Right atrium auricular region (tissue), 2 donors: ENCODE measurements around the gene CCR5. TPM values are rescaled to one million over a fixed set of nuclear protein-coding genes. Genes with fewer than 3 reads are reported as not detected.
"Not testable (repeated sequence)": the region's sequence is repeated elsewhere in the genome, so short reads cannot be mapped to it uniquely, and the experiment has no call there.

Experiments used
- DNase-seq: peaks from one replicate; pipeline ENCODE4 v3.0.0-alpha.2; 2019; ENCODE audit warnings: low spot score
- H3K27ac ChIP-seq, 2 donors: fragments of 200-600 bp; sonication (generic); 1 replicate in 1 of 2; 2 replicates in 1 of 2; pipeline ENCODE4 v1.5.1; 2016 to 2019
- H3K27me3 ChIP-seq, 2 donors: fragments of 200-600 bp; sonication (generic); one replicate each; pipeline versions ENCODE4 v1.5.1 to v1.6.0; 2017 to 2019
- H3K36me3 ChIP-seq: fragments of 200-600 bp; sonication (generic); one replicate; pipeline ENCODE4 v1.5.1; 2016
- H3K4me1 ChIP-seq, 2 donors: fragments of 200-600 bp; sonication (generic); one replicate each; pipeline versions ENCODE4 v1.5.1 to v1.6.0; 2017 to 2019
- H3K4me3 ChIP-seq, 2 donors: fragments of 200-600 bp; sonication (generic); 1 replicate in 1 of 2; 2 replicates in 1 of 2; pipeline ENCODE4 v1.5.1; 2017 to 2019; ENCODE audit warnings: mild to moderate bottlenecking in 1 of 2, moderate library complexity in 1 of 2
- H3K9me3 ChIP-seq, 2 donors: fragments of 200-600 bp; sonication (generic); one replicate each; pipeline ENCODE4 v1.5.1; 2019
- CTCF ChIP-seq, 2 donors: fragments of 200-600 bp; sonication (generic); IDR thresholded peaks; one replicate each; pipeline ENCODE4 v1.5.1; 2019; ENCODE audit warnings: antibody characterized with exemption in 2 of 2
- total RNA-seq, 2 donors: library from RNA; depleted of rRNA; stranded (reverse); fragments of >200 nt; gene quantifications; one replicate each; pipeline ENCODE4 v1.1.0, GENCODE V29; 2016

Gene CCR5
- total RNA-seq = 1 to 10 TPM in 1 of 2 donors, not detected in 1; 1.1 TPM

- Histone ChIP-seq H3K36me3 (no peaks in the 10 kb centered on the region), H3K4me3 (no peak within 1 kb of the TSS), H3K4me1 (no peaks in the 10 kb centered on the region), H3K9me3 (no peaks in the 10 kb centered on the region), H3K27ac (no peak within 1 kb of the TSS), H3K27me3 (no peaks in the 10 kb centered on the region)
- no peak for TF ChIP-seq CTCF (IDR thresholded peaks at IDR 0.05)
- no peak for DNase-seq
Measured at GRCh38 chr3:46370839-46371518, at the start of gene CCR5. Gene CCR5 (plus strand): TSS chr3:46370946. CDS start chr3:46372903, 1,957 bp downstream.

- Histone ChIP-seq H3K4me1 (no peaks in the 10 kb centered on the region), H3K27ac (no peak overlapping the region)
- no peak for TF ChIP-seq CTCF (IDR thresholded peaks at IDR 0.05)
Measured at GRCh38 chr3:46321461-46322104, 49.2 kb upstream of the CCR5 start.

GRCh38 chr3:46324036-46324435, 46.7 kb upstream of the CCR5 start:
- Histone ChIP-seq H3K4me3 (no peak overlapping the region), H3K9me3 (no peaks in the 10 kb centered on the region), H3K27ac (no peak overlapping the region), H3K4me1 (no peaks in the 10 kb centered on the region), H3K36me3 (no peaks in the 10 kb centered on the region), H3K27me3 (no peaks in the 10 kb centered on the region)
- no peak for TF ChIP-seq CTCF (IDR thresholded peaks at IDR 0.05)
- no peak for DNase-seq

More at GRCh38 chr3:46321461-46322104, 49.2 kb upstream of the CCR5 start:
- Histone ChIP-seq H3K27me3 (no peaks in the 10 kb centered on the region), H3K4me3 (no peak overlapping the region), H3K36me3 (no peaks in the 10 kb centered on the region), H3K9me3 (no peaks in the 10 kb centered on the region)
- DNase-seq = no peak

GRCh38 chr3:46325645-46326300, 45.0 kb upstream of the CCR5 start:
- H3K36me3 ChIP-seq = no peaks in the 10 kb centered on the region
- H3K9me3 ChIP-seq = no peaks in the 10 kb centered on the region
- no peak for TF ChIP-seq CTCF (IDR thresholded peaks at IDR 0.05)
- no peak for DNase-seq
- no peak overlapping the region for H3K27ac ChIP-seq
- H3K27me3 ChIP-seq = no peaks in the 10 kb centered on the region
- H3K4me1 ChIP-seq = no peaks in the 10 kb centered on the region
- no peak overlapping the region for H3K4me3 ChIP-seq

GRCh38 chr3:46330676-46331075, 40.1 kb upstream of the CCR5 start:
- not testable (repeated sequence) for H3K9me3 ChIP-seq, H3K4me1 ChIP-seq, H3K4me3 ChIP-seq, H3K27me3 ChIP-seq, DNase-seq, H3K27ac ChIP-seq, H3K36me3 ChIP-seq

- no peak overlapping the region for H3K27ac ChIP-seq
- TF ChIP-seq CTCF (IDR thresholded peaks at IDR 0.05) = no peak
- DNase-seq = no peak
- no peaks in the 10 kb centered on the region for H3K27me3 ChIP-seq
- no peaks in the 10 kb centered on the region for H3K36me3 ChIP-seq
- H3K4me1 ChIP-seq = no peaks in the 10 kb centered on the region
- peaks cover 0 to 15% of the 10 kb centered on the region in 2 donors for H3K9me3 ChIP-seq
- H3K4me3 ChIP-seq = no peak overlapping the region
Measured at GRCh38 chr3:46334741-46335478, 35.8 kb upstream of the CCR5 start.
